ENCODE results near the gene SAFB2. TPM values are rescaled to one million over a fixed set of nuclear protein-coding genes. Genes with fewer than 3 reads are reported as not detected.

The SAFB2 gene
- total and polyA plus RNA-seq, 2 donors (not counting 3 experiments of a cell fraction or from before 2014, with no cell fraction given), result 24.6 to 85.9 TPM

- H3K9ac ChIP-seq (replicated peaks; ENCODE audit: extremely low read depth, insufficient read depth, low read length), result no peak overlapping the region
- no TSS peak for BruUV-seq (replicated peaks)
- no peaks in the 10 kb centered on the region for H3K9me3 ChIP-seq (replicated peaks; ENCODE audit: control insufficient read depth, insufficient read depth, low read length)
- H4K20me1 ChIP-seq (replicated peaks; ENCODE audit: control insufficient read depth, extremely low read depth, insufficient read depth, low read length), result no peaks in the 10 kb centered on the region
- CTCF ChIA-PET, result no interaction called here
- H3K79me2 ChIP-seq (ENCODE audit: control insufficient read depth, insufficient read depth, low read length), result no peaks in the 10 kb centered on the region
- dilution Hi-C loops (cut with MboI; ENCODE audit: extremely low pct_ligation_motif_present, low sequenced_read_pairs), result no loop called here
- H3K4me1 ChIP-seq (ENCODE audit: control insufficient read depth, extremely low read depth, insufficient read depth, low read length), result no peaks in the 10 kb centered on the region
- POLR2A ChIA-PET, result no interaction called here
- H2AFZ ChIP-seq (ENCODE audit: low read depth, low read length), result no peak overlapping the region
- DNase-seq (ENCODE audit: low read depth, low spot score) (no peak), FAIRE-seq (no peak)
- intact Hi-C loops (cut with micrococcal nuclease), result no loop called here
- no peaks in the 10 kb centered on the region for H3K27me3 ChIP-seq (ENCODE audit: control insufficient read depth in 2 of 2, insufficient read depth in 2 of 2, low read length in 2 of 2)
- H3K4me2 ChIP-seq (ENCODE audit: insufficient read depth, low read length), result no peak overlapping the region
- H3K36me3 ChIP-seq (ENCODE audit: control insufficient read depth in 2 of 2, extremely low read depth in 1 of 2, insufficient read depth in 2 of 2, low read length in 2 of 2), result peaks cover 11 to 55% of the 10 kb centered on the region in 2 experiments
- no peak overlapping the region for H3K4me3 ChIP-seq (replicated peaks in 1 of 3; ENCODE audit: insufficient read depth in 1 of 3, low read depth in 1 of 3, low read length in 3 of 3)
- no peak overlapping the region for H3K27ac ChIP-seq (ENCODE audit: insufficient read depth, low read depth, low read length)
- no peaks in the 10 kb centered on the region for H3K9me1 ChIP-seq (replicated peaks; ENCODE audit: control insufficient read depth, extremely low read depth, insufficient read depth, low read length)
- no peak for TF ChIP-seq POLR2AphosphoS5 (IDR thresholded peaks at IDR 0.05; ENCODE audit: insufficient read depth, low read depth, low read length)
- no peak for TF ChIP-seq EZH2 (IDR thresholded peaks at IDR 0.05; ENCODE audit: borderline replicate concordance, low read depth, low read length, severe bottlenecking)
- TF ChIP-seq GATA2 (IDR thresholded peaks at IDR 0.05; ENCODE audit: insufficient read depth, insufficient read length, low read depth, low read length), result no peak
- no peak for TF ChIP-seq CTCF (IDR thresholded peaks at IDR 0.05; ENCODE audit: extremely low read depth in 1 of 2, insufficient read depth in 1 of 2, low read depth in 1 of 2, low read length in 2 of 2)
- no peak for TF ChIP-seq POLR2A (IDR thresholded peaks at IDR 0.05; ENCODE audit: low read depth, low read length)
- TF ChIP-seq FOS (IDR thresholded peaks at IDR 0.05; ENCODE audit: borderline replicate concordance, insufficient read depth, low read length), result no peak
Measured at GRCh38 chr19:5666921-5667610, 44.5 kb upstream of the SAFB2 start.

Measured in endothelial cell of umbilical vein (primary cell).